NCI-H187 (cell line): Measurements from ENCODE around the gene HOPX.
"Not testable (repeated sequence)": the region's sequence is repeated elsewhere in the genome, so short reads cannot be mapped to it uniquely, and the experiment has no call there.

Experiments used
- DNase-seq, 2 experiments: peaks; one replicate each; lab custom pipeline; 2025; lab: John Stamatoyannopoulos, UW

The HOPX gene

GRCh38 chr4:56626963-56627362 lies 54.1 kb downstream of the HOPX start:
- no peak for DNase-seq

- DNase-seq = no peak
Observed at GRCh38 chr4:56626420-56626819, 54.7 kb downstream of the HOPX start.

- DNase-seq = no peak
Observed at GRCh38 chr4:56622176-56622575, 58.9 kb downstream of the HOPX start.

DNA sequence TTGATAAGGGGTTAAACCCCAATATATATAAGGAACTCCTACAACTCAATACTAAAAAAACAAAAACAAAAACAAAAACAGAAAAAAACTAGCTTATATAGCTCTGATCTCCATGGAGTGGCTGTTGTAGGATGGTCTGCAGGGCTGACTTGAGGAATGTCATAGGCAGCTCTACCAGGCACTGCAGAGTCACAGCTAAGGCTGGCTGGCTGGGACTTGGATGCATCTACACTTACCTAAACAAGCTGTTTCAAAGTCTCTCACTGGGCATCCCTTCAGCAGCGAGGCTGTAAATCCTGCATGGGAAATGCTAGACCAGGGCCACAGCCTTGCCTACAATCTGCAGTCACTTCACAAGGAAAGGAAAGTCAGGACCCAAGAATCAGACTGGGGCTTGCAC lies 61.3 kb downstream of the HOPX start:
- DNase-seq = no peak

GRCh38 chr4:56619160-56619559 lies 61.9 kb downstream of the HOPX start:
- no peak for DNase-seq

- no peak for DNase-seq
Observed at GRCh38 chr4:56618734-56619133, 62.4 kb downstream of the HOPX start.

GRCh38 chr4:56613101-56613862 lies 67.8 kb downstream of the HOPX start:
- DNase-seq = no peak

- DNase-seq = no peak
Observed at GRCh38 chr4:56612282-56612681, 68.8 kb downstream of the HOPX start.

DNA sequence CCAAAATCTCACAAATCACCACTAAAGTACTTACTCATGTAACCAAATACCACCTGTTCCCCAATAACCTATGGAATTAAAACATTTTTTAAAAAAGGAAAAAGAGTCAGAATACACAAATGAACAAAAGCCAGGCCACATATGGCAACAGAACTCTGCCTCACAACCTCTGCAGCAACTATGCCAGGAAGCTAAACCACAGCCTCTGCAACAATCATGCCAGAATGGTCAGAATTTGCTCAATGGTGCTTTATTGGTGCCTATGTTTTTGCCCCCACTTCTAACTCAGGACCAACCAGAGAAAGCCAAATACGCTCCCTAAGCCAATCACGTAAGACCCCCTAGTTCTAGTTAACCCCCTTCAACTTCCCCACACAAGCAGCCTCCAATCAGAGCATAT lies 69.6 kb downstream of the HOPX start:
- DNase-seq = no peak

DNA sequence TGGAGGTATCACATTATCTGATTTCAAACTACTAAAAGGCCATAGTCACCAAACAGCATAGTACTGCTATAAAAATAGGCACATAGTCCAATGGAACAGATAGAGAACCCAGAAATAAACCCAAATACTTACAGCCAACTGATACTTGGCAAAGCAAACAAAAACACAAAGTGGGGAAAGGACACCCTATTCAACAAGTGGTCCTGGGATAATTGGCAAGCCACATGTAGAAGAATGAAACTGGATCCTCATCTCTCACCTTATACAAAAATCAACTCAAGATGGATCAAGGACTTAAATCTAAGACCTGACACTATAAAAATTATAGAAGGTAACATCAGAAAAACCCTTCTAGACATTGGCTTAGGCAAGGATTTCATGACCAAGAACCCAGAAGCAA lies 70.9 kb downstream of the HOPX start:
- not testable (repeated sequence) for DNase-seq

GRCh38 chr4:56607926-56608325 lies 73.2 kb downstream of the HOPX start:
- no peak for DNase-seq

DNA sequence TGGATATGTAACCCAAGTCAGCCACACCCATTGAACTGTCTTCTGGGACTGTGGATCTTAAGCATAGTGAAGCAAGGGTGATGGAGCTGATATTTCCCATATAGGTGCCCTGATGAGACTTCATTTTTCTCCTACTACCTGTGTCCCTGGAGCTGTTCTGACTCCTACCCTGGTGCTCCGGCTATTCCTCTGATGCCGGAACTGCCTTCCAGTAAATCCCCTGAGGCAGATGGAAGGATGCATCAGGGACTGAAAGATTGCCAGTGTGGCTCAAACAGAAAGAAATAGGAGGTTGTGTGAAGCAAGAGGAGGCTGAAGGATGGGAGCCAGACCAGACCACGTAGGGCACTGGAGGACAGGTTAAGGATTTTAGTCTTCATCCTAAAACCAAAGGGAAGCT lies 74.7 kb downstream of the HOPX start:
- DNase-seq = no peak

DNA sequence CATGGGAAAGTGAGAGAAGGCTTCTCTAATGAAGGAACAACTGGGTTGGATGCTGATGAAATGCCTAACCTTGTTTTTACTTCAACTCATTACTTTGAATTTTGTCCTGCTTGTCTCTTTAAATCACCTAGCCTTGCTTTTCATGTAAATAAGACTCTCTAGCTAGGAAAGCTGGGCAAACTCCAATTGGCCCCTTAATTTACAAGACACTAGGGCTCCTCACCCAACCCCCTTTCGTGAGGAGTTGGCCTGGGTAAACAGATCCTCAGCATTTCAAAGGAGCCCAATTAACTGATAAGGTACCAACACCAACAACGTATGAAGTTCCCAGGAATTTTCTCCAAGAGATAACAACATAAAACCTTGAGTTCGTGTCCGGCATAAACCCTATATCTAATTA lies 75.6 kb downstream of the HOPX start:
- not testable (repeated sequence) for DNase-seq

GRCh38 chr4:56603297-56603696 lies 77.8 kb downstream of the HOPX start:
- no peak for DNase-seq
